Measurements from ENCODE around the gene PGAP2. TPM values are rescaled to one million over a fixed set of nuclear protein-coding genes. Genes with fewer than 3 reads are reported as not detected.

Gene PGAP2
- total RNA-seq, 1 donor from 2014 or later, result 20.3 TPM

DNA sequence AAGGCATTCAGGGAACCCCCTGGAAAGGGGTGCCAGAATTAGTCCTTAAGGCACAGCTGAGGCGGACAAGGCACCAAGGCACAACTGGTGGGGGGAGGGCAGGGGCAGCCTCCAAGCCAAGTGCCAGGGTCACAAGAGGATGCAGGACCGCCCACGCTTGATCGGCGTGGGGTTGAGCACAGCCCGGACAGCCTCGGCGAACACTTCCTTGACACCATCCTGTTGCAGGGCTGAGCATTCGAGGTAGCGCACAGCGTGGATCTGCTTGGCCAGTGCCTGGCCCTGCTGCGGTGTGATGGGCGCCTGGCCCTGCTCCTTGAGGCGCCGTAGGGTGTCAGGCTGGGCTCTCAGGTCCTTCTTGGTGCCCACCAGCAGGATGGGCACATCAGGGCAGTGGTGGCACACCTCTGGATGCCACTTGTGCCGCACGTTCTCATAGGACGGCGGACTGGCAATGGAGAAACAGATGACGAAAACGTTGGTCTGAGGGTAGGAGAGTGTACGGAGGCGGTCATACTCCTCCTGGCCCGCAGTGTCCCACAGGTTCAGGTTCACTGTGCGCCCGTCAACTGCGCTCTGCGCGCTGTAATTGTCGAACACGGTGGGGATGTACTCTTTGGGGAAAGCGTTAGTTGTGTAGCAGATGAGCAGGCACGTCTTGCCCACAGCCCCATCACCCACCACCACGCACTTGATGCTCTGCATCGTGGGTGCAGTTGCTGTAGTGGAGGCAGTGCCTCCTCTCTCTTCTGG is 19.2 kb downstream of the PGAP2 start:
- H3K4me3 Mint-ChIP-seq (ENCODE audit: unreplicated experiment), result no peak overlapping the region
- no peaks in the 10 kb centered on the region for H3K27me3 Mint-ChIP-seq (ENCODE audit: unreplicated experiment)
- H3K27ac Mint-ChIP-seq (ENCODE audit: unreplicated experiment), result no peak overlapping the region
- peaks cover 2% of the 10 kb centered on the region for H3K4me1 Mint-ChIP-seq (ENCODE audit: unreplicated experiment)
- peaks cover 23% of the 10 kb centered on the region for H3K36me3 Mint-ChIP-seq (ENCODE audit: unreplicated experiment)
- DNase-seq (ENCODE audit: extremely low spot score, unreplicated experiment), result no peak
- no peaks in the 10 kb centered on the region for H3K9me3 Mint-ChIP-seq (ENCODE audit: unreplicated experiment)
- TF ChIP-seq, protein P1, sequence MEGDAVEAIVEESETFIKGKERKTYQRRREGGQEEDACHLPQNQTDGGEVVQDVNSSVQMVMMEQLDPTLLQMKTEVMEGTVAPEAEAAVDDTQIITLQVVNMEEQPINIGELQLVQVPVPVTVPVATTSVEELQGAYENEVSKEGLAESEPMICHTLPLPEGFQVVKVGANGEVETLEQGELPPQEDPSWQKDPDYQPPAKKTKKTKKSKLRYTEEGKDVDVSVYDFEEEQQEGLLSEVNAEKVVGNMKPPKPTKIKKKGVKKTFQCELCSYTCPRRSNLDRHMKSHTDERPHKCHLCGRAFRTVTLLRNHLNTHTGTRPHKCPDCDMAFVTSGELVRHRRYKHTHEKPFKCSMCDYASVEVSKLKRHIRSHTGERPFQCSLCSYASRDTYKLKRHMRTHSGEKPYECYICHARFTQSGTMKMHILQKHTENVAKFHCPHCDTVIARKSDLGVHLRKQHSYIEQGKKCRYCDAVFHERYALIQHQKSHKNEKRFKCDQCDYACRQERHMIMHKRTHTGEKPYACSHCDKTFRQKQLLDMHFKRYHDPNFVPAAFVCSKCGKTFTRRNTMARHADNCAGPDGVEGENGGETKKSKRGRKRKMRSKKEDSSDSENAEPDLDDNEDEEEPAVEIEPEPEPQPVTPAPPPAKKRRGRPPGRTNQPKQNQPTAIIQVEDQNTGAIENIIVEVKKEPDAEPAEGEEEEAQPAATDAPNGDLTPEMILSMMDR (IDR thresholded peaks at IDR 0.05), result no peak

DNA sequence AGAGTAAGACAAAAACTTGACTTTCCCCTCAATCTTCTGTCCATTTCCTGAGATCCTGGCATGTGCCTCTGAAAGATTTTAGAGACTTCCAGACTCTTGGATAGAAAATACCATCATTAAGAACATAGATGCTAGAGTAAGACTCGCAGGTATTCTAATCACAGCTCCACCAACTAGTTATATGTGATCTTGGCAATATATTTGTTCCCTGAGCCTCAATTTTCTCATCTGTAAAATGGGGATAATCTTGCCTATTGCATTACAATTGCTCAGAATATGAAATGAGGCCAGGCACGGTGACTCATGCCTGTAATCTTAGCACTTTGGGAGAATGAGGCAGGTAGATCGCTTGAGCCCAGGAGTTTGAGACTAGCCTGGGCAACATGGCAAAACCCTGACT is 21.7 kb downstream of the PGAP2 start:
- Mint-ChIP-seq H3K36me3 (ENCODE audit: unreplicated experiment) (peaks cover 18% of the 10 kb centered on the region), H3K27ac (ENCODE audit: unreplicated experiment) (no peak overlapping the region), H3K4me1 (ENCODE audit: unreplicated experiment) (peaks cover 9% of the 10 kb centered on the region), H3K4me3 (ENCODE audit: unreplicated experiment) (no peak overlapping the region), H3K9me3 (ENCODE audit: unreplicated experiment) (no peaks in the 10 kb centered on the region), H3K27me3 (ENCODE audit: unreplicated experiment) (no peaks in the 10 kb centered on the region)
- no peak for DNase-seq (ENCODE audit: extremely low spot score, unreplicated experiment)
- TF ChIP-seq, protein P1 (IDR thresholded peaks at IDR 0.05), result no peak

DNA sequence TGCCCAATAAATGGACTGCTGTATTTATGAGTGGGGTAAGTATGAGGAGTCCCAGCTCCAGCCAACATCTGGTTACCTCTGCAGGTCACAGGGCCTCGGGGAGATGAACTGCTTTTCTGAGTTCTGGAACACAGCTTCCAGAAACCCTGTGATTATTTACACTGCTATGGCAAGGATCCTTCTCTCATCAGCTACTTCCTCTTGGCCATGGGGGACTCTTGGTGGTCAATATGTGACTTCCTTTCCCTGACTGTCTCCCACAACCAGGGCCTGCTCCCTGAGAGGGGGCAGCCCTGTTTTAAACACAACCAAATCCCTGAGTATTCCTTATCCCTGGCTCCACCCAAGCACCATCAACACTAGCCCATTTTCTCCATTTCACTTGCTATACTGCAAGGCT is 22.4 kb downstream of the PGAP2 start:
- Mint-ChIP-seq H3K4me3 (ENCODE audit: unreplicated experiment) (no peak overlapping the region), H3K4me1 (ENCODE audit: unreplicated experiment) (peaks cover 16% of the 10 kb centered on the region), H3K9me3 (ENCODE audit: unreplicated experiment) (no peaks in the 10 kb centered on the region), H3K36me3 (ENCODE audit: unreplicated experiment) (peaks cover 18% of the 10 kb centered on the region), H3K27ac (ENCODE audit: unreplicated experiment) (peak overlapping the region; percentile 62), H3K27me3 (ENCODE audit: unreplicated experiment) (no peaks in the 10 kb centered on the region)
- DNase-seq (ENCODE audit: extremely low spot score, unreplicated experiment), result no peak
- TF ChIP-seq, protein P1 (IDR thresholded peaks at IDR 0.05), result no peak

DNA sequence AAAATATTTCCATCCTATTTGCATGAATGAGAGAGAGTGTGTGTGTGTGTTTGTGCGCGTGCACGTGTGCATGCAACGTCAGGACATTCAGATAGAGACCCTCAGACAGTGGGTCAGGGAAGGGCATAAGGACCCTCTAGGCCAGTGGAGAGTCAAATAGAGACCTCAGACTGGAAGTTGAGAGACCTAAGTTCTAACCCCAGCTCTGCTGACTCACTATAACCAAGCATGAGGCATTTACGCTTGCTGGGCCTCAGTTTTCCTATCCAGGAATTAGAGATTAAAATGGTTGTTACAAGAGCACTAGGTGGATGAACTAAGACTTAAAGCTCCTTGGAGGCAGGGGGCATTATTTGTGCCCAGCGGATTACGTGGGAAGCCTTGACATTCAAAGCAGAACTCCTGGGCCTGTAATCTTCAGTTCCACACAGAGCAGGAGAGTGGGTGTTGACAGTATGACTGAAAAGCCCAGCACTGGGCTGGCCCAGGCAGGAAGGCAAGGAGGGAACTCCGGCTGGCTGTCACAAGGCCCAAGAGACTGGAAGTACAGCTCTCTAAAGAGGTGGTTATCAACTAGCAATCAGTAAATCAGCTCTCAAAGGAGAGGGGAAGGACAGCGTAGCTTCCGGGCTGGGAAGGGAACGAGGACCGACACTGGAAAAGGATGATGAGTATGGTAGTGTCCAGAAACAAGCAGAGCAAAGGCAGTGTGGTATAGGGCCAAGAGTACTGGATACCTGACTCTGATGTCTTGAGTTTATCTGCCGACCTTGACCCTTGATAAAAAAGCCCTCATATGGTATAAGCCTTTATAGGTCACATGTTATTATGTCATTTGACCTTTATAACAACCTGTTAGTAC is 23.2 kb downstream of the PGAP2 start:
- Mint-ChIP-seq H3K27ac (ENCODE audit: unreplicated experiment) (no peak overlapping the region), H3K36me3 (ENCODE audit: unreplicated experiment) (peaks cover 18% of the 10 kb centered on the region), H3K4me1 (ENCODE audit: unreplicated experiment) (peaks cover 16% of the 10 kb centered on the region), H3K4me3 (ENCODE audit: unreplicated experiment) (no peak overlapping the region), H3K27me3 (ENCODE audit: unreplicated experiment) (no peaks in the 10 kb centered on the region), H3K9me3 (ENCODE audit: unreplicated experiment) (no peaks in the 10 kb centered on the region)
- no peak for DNase-seq (ENCODE audit: extremely low spot score, unreplicated experiment)
- TF ChIP-seq, protein P1 (IDR thresholded peaks at IDR 0.05), result no peak

DNA sequence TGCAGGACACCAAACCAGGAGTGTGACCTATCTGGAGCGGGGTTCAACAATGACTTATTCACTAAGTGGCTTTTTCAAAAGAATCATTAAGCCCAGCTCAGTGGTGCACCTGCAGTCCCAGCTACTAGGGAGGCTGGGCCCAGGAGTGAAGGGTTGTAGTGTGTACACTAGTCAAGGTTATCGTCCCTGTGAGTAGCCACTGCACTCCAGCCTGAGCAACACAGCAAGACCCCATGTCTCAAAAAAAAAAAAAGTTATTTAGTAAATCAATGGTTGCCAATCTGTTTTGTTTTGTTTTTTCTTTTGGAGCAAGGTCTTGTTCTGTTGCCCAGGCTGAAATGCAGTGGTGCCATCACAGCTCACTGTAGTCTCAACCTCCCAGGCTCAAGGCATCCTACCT is 24.5 kb downstream of the PGAP2 start:
- H3K27me3 Mint-ChIP-seq (ENCODE audit: unreplicated experiment), result no peaks in the 10 kb centered on the region
- H3K4me1 Mint-ChIP-seq (ENCODE audit: unreplicated experiment), result peaks cover 20% of the 10 kb centered on the region
- no peak overlapping the region for H3K4me3 Mint-ChIP-seq (ENCODE audit: unreplicated experiment)
- H3K27ac Mint-ChIP-seq (ENCODE audit: unreplicated experiment), result no peak overlapping the region
- TF ChIP-seq, protein P1 (IDR thresholded peaks at IDR 0.05), result no peak
- DNase-seq (ENCODE audit: extremely low spot score, unreplicated experiment), result no peak
- peaks cover 11% of the 10 kb centered on the region for H3K36me3 Mint-ChIP-seq (ENCODE audit: unreplicated experiment)
- H3K9me3 Mint-ChIP-seq (ENCODE audit: unreplicated experiment), result no peaks in the 10 kb centered on the region
